ENCODE measurements around the gene HUS1. TPM values are rescaled to one million over a fixed set of nuclear protein-coding genes. Genes with fewer than 3 reads are reported as not detected.

HUS1 gene
- total and polyA plus RNA-seq, 2 of the 13 experiments (the other 11 are each of a cell fraction or from before 2014, with no cell fraction given), result 14.8 to 16.9 TPM

GRCh38 chr7:47979145-47979831 lies at the start of gene HUS1 (continued):
- peak; percentile 48; the same call in 1 of the 2 replicates for TF ChIP-seq NAIF1 (CRISPR knock-in tag; IDR thresholded peaks at IDR 0.05; ENCODE audit: borderline replicate concordance)
- peak; percentile 93 for TF ChIP-seq SALL1 (CRISPR knock-in tag; IDR thresholded peaks at IDR 0.05)
- TF ChIP-seq DR1 (CRISPR knock-in tag; IDR thresholded peaks at IDR 0.05), result peak; percentile 97
- no peak for TF ChIP-seq ATAD3A (CRISPR knock-in tag; IDR thresholded peaks at IDR 0.05)
- peak; percentile 90; the same call in 1 of the 2 replicates for TF ChIP-seq NKX3-1 (CRISPR knock-in tag; IDR thresholded peaks at IDR 0.05)
- TF ChIP-seq, protein P1, sequence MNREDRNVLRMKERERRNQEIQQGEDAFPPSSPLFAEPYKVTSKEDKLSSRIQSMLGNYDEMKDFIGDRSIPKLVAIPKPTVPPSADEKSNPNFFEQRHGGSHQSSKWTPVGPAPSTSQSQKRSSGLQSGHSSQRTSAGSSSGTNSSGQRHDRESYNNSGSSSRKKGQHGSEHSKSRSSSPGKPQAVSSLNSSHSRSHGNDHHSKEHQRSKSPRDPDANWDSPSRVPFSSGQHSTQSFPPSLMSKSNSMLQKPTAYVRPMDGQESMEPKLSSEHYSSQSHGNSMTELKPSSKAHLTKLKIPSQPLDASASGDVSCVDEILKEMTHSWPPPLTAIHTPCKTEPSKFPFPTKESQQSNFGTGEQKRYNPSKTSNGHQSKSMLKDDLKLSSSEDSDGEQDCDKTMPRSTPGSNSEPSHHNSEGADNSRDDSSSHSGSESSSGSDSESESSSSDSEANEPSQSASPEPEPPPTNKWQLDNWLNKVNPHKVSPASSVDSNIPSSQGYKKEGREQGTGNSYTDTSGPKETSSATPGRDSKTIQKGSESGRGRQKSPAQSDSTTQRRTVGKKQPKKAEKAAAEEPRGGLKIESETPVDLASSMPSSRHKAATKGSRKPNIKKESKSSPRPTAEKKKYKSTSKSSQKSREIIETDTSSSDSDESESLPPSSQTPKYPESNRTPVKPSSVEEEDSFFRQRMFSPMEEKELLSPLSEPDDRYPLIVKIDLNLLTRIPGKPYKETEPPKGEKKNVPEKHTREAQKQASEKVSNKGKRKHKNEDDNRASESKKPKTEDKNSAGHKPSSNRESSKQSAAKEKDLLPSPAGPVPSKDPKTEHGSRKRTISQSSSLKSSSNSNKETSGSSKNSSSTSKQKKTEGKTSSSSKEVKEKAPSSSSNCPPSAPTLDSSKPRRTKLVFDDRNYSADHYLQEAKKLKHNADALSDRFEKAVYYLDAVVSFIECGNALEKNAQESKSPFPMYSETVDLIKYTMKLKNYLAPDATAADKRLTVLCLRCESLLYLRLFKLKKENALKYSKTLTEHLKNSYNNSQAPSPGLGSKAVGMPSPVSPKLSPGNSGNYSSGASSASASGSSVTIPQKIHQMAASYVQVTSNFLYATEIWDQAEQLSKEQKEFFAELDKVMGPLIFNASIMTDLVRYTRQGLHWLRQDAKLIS (CRISPR knock-in tag; IDR thresholded peaks at IDR 0.05), result 0 out of 2 replicates have a peak, but pooled peaks have one; percentile 44
- TF ChIP-seq ZNF768 (CRISPR knock-in tag; IDR thresholded peaks at IDR 0.05), result peak; percentile 84
- TF ChIP-seq SNRNP70 (IDR thresholded peaks at IDR 0.05; ENCODE audit: low read depth, low read length), result no peak
- no peak for TF ChIP-seq ZNF24 (IDR thresholded peaks at IDR 0.05)
- no peak for TF ChIP-seq ZSCAN12 (CRISPR knock-in tag; IDR thresholded peaks at IDR 0.05)
- TF ChIP-seq ZNF253 (CRISPR knock-in tag; IDR thresholded peaks at IDR 0.05; ENCODE audit: borderline replicate concordance), result no peak
- TF ChIP-seq, protein P2, sequence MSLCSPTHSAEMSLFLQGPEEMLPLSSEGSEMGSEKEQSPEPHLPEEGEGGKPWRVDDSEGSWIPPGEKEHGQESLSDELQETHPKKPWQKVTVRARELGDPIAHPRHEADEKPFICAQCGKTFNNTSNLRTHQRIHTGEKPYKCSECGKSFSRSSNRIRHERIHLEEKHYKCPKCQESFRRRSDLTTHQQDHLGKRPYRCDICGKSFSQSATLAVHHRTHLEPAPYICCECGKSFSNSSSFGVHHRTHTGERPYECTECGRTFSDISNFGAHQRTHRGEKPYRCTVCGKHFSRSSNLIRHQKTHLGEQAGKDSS (CRISPR knock-in tag; IDR thresholded peaks at IDR 0.05; ENCODE audit: borderline replicate concordance, low read depth), result peak; percentile 86
- TF ChIP-seq SKIL (CRISPR knock-in tag; IDR thresholded peaks at IDR 0.05; ENCODE audit: borderline replicate concordance), result no peak
- no peak; the same call in 1 of the 2 replicates for TF ChIP-seq ZNF30 (CRISPR knock-in tag; IDR thresholded peaks at IDR 0.05)
- TF ChIP-seq, protein P3, sequence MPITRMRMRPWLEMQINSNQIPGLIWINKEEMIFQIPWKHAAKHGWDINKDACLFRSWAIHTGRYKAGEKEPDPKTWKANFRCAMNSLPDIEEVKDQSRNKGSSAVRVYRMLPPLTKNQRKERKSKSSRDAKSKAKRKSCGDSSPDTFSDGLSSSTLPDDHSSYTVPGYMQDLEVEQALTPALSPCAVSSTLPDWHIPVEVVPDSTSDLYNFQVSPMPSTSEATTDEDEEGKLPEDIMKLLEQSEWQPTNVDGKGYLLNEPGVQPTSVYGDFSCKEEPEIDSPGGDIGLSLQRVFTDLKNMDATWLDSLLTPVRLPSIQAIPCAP (CRISPR knock-in tag; IDR thresholded peaks at IDR 0.05; ENCODE audit: low read depth), result no peak
- TF ChIP-seq ZNF34 (CRISPR knock-in tag; IDR thresholded peaks at IDR 0.05; ENCODE audit: borderline replicate concordance), result peak; percentile 75; the same call in 1 of the 2 replicates
- TF ChIP-seq TSC22D2 (CRISPR knock-in tag; IDR thresholded peaks at IDR 0.05; ENCODE audit: borderline replicate concordance), result peak; percentile 86; the same call in 1 of the 2 replicates
- TF ChIP-seq TMF1 (CRISPR knock-in tag; IDR thresholded peaks at IDR 0.05; ENCODE audit: low read depth), result no peak; the same call in 1 of the 2 replicates
- TF ChIP-seq, protein P4, sequence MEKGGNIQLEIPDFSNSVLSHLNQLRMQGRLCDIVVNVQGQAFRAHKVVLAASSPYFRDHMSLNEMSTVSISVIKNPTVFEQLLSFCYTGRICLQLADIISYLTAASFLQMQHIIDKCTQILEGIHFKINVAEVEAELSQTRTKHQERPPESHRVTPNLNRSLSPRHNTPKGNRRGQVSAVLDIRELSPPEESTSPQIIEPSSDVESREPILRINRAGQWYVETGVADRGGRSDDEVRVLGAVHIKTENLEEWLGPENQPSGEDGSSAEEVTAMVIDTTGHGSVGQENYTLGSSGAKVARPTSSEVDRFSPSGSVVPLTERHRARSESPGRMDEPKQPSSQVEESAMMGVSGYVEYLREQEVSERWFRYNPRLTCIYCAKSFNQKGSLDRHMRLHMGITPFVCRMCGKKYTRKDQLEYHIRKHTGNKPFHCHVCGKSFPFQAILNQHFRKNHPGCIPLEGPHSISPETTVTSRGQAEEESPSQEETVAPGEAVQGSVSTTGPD (CRISPR knock-in tag; IDR thresholded peaks at IDR 0.05), result no peak
- no peak for TF ChIP-seq MTA3 (CRISPR knock-in tag; IDR thresholded peaks at IDR 0.05)
